D721Med (cell line): Measurements from ENCODE around the gene GLYATL1.

ENCODE experiments used
- DNase-seq: peaks from one replicate; pipeline ENCODE4 v3.0.0; 2011; ENCODE audit warnings: low spot score; ENCODE audit not compliant: insufficient read length
- FAIRE-seq: peaks from 2 replicates; lab custom pipeline; 2011; peaks lifted over from hg19 to GRCh38; lab: Jason Lieb, UNC
- TF ChIP-seq, protein P1 (sequence below): IDR thresholded peaks from 2 replicates; pipeline ENCODE4 v1.5.1; 2012; ENCODE audit warnings: mild to moderate bottlenecking, control low read depth; ENCODE audit not compliant: insufficient read depth; ENCODE audit errors: missing control alignments

Gene GLYATL1

DNA sequence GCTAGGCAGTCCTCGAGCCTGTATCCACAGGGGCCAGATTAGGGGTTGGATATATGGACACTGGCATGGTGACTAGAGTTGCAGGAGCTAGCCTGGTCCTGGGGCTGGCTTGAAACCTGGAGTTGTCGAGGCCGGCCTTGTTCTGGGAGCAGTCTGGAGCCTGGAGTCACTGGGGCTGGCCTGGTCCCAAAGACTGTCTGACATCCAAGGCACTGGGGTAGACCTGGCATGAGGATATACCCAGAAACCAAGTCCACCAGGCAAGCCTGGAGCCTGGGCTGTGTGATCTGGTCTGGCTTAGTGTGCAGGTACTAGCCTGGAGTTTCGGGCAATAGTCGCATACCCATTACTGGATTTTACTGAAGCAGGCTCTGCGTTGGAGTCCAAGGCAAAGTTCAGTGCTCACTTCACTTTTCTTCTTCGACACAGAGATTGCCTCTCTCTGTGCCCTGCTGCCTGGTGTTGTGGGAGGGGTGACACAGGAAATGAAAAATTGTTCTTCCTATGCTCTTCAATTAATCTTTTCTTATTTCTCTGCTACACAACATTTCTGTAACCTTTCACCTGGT lies 4.3 kb upstream of the GLYATL1 start:
- DNase-seq (no peak), FAIRE-seq (no peak)
- TF ChIP-seq, protein P1, sequence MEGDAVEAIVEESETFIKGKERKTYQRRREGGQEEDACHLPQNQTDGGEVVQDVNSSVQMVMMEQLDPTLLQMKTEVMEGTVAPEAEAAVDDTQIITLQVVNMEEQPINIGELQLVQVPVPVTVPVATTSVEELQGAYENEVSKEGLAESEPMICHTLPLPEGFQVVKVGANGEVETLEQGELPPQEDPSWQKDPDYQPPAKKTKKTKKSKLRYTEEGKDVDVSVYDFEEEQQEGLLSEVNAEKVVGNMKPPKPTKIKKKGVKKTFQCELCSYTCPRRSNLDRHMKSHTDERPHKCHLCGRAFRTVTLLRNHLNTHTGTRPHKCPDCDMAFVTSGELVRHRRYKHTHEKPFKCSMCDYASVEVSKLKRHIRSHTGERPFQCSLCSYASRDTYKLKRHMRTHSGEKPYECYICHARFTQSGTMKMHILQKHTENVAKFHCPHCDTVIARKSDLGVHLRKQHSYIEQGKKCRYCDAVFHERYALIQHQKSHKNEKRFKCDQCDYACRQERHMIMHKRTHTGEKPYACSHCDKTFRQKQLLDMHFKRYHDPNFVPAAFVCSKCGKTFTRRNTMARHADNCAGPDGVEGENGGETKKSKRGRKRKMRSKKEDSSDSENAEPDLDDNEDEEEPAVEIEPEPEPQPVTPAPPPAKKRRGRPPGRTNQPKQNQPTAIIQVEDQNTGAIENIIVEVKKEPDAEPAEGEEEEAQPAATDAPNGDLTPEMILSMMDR = no peak

DNA sequence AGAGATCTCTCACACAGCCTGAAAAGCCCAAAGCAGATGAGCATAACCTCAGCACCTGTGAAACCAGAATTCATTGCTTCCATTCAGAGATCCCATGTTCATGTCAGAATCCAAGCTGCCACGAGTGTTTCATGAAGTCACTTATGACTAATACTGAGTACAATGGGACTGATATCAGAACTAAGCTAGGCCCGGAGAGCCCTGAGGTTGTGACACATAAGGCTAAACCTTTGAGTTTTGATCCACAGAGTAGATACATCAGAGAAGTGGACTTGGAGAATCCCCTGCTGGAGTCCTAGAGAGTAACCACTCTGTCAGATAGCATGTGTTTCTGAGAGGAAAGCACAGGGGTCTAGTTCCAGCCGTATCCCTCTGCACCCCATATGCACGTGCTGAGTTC lies 890 bp upstream of the GLYATL1 start:
- DNase-seq (no peak), FAIRE-seq (no peak)
- TF ChIP-seq, protein P1 = no peak

DNA sequence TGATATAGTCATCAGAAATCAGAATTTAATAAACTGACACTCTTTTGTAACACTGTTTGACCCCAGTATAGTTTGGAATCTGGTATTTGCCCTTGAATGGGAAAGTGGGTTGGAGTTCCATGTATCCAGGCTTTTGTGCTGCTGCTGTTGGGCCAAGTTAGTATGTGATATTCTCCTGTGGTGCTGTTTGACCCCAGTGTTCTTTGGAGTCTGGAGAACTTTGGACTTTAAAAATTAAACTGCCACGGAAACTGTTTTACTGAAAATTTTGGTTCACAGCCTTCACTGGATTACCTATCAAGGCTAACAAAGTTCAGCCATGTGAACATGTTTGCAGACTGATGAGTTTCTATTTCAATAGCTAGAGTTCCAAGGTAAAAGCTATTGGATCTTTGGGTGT lies 740 bp downstream of the GLYATL1 start:
- TF ChIP-seq, protein P1 = no peak
- DNase-seq = no peak
- FAIRE-seq = no peak

DNA sequence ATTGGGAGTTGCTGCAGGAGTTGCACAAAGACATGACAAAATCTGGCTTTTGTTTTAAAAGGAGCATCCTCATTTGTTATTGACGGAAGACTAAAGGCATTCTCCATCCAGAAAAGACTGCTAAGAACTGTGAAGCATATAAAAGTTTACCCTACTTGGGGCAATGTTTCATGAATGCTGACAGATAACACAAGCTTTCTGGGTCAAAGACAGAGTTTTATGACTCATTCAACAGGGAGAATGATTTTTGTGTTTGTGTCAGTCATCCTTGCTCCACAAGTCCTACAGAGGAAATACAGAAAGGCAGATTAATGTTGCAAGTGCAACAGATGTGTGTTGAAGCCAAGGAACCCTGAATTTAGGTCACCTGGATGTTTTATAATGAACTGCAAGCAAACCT lies 2.5 kb downstream of the GLYATL1 start:
- no peak for FAIRE-seq
- TF ChIP-seq, protein P1 = no peak
- no peak for DNase-seq

DNA sequence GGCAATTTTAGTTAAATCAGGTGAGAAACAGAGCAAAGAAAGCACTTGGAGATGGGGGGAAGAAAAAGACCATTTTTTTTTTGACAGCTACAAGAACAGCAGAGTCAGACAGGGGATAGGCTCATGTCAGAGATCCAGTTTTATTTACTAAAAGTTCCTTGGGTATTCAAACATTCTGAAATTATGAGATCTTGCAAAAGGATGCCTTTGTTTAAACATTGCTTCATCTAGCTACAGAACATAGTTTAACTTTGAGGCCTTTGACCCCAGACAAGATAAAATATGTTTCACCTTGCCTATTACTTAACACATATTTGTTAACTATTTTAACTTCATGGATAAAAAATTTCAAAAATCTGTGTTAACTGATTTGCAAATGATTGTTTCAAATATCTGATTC lies 6.4 kb downstream of the GLYATL1 start:
- TF ChIP-seq, protein P1 = no peak
- no peak for FAIRE-seq
- DNase-seq = no peak

DNA sequence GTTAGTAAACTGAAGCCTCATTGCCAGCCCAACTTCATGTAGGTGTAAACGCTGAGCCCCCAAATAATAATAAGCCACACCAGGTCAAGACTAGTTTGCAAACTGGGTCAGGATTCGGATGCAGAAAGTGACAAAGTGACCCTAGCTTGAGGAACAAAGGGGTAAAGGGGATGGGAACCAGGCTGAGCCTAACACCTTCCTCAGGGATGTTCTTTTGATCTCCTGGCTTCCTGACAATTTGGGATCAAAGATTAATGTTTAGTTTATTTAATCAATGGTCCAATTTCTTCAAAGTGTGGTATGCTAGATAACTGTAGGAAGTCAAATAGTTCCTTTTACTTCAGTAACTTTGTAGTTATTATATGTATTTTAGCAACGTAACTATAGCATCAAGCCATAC lies 9.9 kb downstream of the GLYATL1 start:
- no peak for DNase-seq
- no peak for FAIRE-seq
- TF ChIP-seq, protein P1 = no peak

DNA sequence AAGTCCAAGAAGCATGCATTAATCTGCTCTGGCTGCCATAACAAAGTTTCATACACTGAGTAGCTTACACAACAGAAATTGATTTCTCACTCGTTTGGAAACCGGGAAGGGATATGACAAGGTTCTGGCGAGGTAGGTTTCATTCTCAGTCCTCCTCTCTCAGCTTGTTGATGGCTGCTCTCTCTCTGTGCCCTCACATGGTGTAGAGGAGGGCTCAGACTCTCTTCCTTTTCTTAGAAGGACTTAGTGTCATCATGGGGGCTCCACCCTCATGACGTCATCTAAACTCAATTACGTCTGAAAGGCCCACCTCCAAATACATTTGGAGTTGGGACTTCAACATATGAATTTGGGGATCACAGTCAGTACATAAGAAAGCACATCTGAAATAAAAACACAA lies 18.6 kb downstream of the GLYATL1 start:
- no peak for FAIRE-seq
- DNase-seq = no peak

More for the DNA sequence above, 18.6 kb downstream of the GLYATL1 start:
- TF ChIP-seq, protein P1 = no peak
